Measurements from ENCODE around the gene AARS1.

The AARS1 gene

GRCh38 chr16:70255574-70255973, 33.7 kb downstream of the AARS1 start:
- Histone ChIP-seq H3K36me3 (ENCODE audit: low read length) (peaks cover 22% of the 10 kb centered on the region), H3K9ac (ENCODE audit: low read length) (no peak overlapping the region), H3K27me3 (ENCODE audit: low read length) (no peaks in the 10 kb centered on the region), H3K79me2 (ENCODE audit: insufficient read depth, low read length) (peaks cover 7% of the 10 kb centered on the region), H3K4me2 (ENCODE audit: low read depth, low read length, poor library complexity, severe bottlenecking) (no peak overlapping the region), H3K9me2 (replicated peaks; ENCODE audit: insufficient read depth, low read length) (no peaks in the 10 kb centered on the region), H4K20me1 (ENCODE audit: low read depth, low read length) (no peaks in the 10 kb centered on the region; the same call in 1 of the 2 replicates), H3K27ac (ENCODE audit: low read depth, low read length) (no peak overlapping the region), H3F3A (ENCODE audit: insufficient read depth) (peaks cover 18% of the 10 kb centered on the region), H3K9me3 (ENCODE audit: insufficient read depth, low read length) (no peaks in the 10 kb centered on the region), H2AFZ (ENCODE audit: low read depth, low read length, severe bottlenecking) (no peak overlapping the region), H3K4me3 (ENCODE audit: insufficient read depth, low read length, poor library complexity, severe bottlenecking) (no peak overlapping the region)
- no peak for TF ChIP-seq CTCF (IDR thresholded peaks at IDR 0.05; ENCODE audit: insufficient read depth, low read length, poor library complexity, severe bottlenecking)
- TF ChIP-seq EZH2phosphoT487 (conservative IDR thresholded peaks at IDR 0.05; ENCODE audit: low read length): no peak

- no peak overlapping the region for H2AFZ ChIP-seq (ENCODE audit: low read depth, low read length, severe bottlenecking)
- no peaks in the 10 kb centered on the region for H3K27me3 ChIP-seq (ENCODE audit: low read length)
- H3K36me3 ChIP-seq (ENCODE audit: low read length): peaks cover 16% of the 10 kb centered on the region
- no peak overlapping the region for H3K4me2 ChIP-seq (ENCODE audit: low read depth, low read length, poor library complexity, severe bottlenecking)
- peaks cover 13% of the 10 kb centered on the region for H3K79me2 ChIP-seq (ENCODE audit: insufficient read depth, low read length)
- no peaks in the 10 kb centered on the region for H3K9me3 ChIP-seq (ENCODE audit: insufficient read depth, low read length)
- H4K20me1 ChIP-seq (ENCODE audit: low read depth, low read length): no peaks in the 10 kb centered on the region; the same call in 1 of the 2 replicates
- TF ChIP-seq EZH2phosphoT487 (conservative IDR thresholded peaks at IDR 0.05; ENCODE audit: low read length) (no peak), CTCF (IDR thresholded peaks at IDR 0.05; ENCODE audit: insufficient read depth, low read length, poor library complexity, severe bottlenecking) (no peak)
- no peak overlapping the region for H3K4me3 ChIP-seq (ENCODE audit: insufficient read depth, low read length, poor library complexity, severe bottlenecking)
- H3K9me2 ChIP-seq (replicated peaks; ENCODE audit: insufficient read depth, low read length): no peaks in the 10 kb centered on the region
- H3F3A ChIP-seq (ENCODE audit: insufficient read depth): peaks cover 18% of the 10 kb centered on the region
- no peak overlapping the region for H3K27ac ChIP-seq (ENCODE audit: low read depth, low read length)
- H3K9ac ChIP-seq (ENCODE audit: low read length): no peak overlapping the region
Measured at GRCh38 chr16:70254965-70255286, 34.4 kb downstream of the AARS1 start.

- H3K9me3 ChIP-seq (ENCODE audit: insufficient read depth, low read length): no peaks in the 10 kb centered on the region
- TF ChIP-seq CTCF (IDR thresholded peaks at IDR 0.05; ENCODE audit: insufficient read depth, low read length, poor library complexity, severe bottlenecking): no peak
- TF ChIP-seq EZH2phosphoT487 (conservative IDR thresholded peaks at IDR 0.05; ENCODE audit: low read length): no peak
- peaks cover 15% of the 10 kb centered on the region for H3K36me3 ChIP-seq (ENCODE audit: low read length)
- H3K4me3 ChIP-seq (ENCODE audit: insufficient read depth, low read length, poor library complexity, severe bottlenecking): no peak overlapping the region
- H3F3A ChIP-seq (ENCODE audit: insufficient read depth): peaks cover 18% of the 10 kb centered on the region
- H3K79me2 ChIP-seq (ENCODE audit: insufficient read depth, low read length): peaks cover 19% of the 10 kb centered on the region
- H3K9me2 ChIP-seq (replicated peaks; ENCODE audit: insufficient read depth, low read length): no peaks in the 10 kb centered on the region
- no peak overlapping the region for H3K9ac ChIP-seq (ENCODE audit: low read length)
- no peak overlapping the region for H3K27ac ChIP-seq (ENCODE audit: low read depth, low read length)
- H3K4me2 ChIP-seq (ENCODE audit: low read depth, low read length, poor library complexity, severe bottlenecking): no peak overlapping the region
- H2AFZ ChIP-seq (ENCODE audit: low read depth, low read length, severe bottlenecking): no peak overlapping the region
- H4K20me1 ChIP-seq (ENCODE audit: low read depth, low read length): peaks cover 4% of the 10 kb centered on the region; the same call in 1 of the 2 replicates
- H3K27me3 ChIP-seq (ENCODE audit: low read length): no peaks in the 10 kb centered on the region
Measured at GRCh38 chr16:70254180-70254964, 34.9 kb downstream of the AARS1 start.
